Lower leg skin (tissue), 3 donors: ENCODE data around the gene ROPN1B.
"Not testable (repeated sequence)": the region's sequence is repeated elsewhere in the genome, so short reads cannot be mapped to it uniquely, and the experiment has no call there.

ENCODE experiments used
- POLR2A ChIP-seq, 2 donors: fragments of 450-650 bp; IDR thresholded peaks; one replicate each; pipeline ENCODE4 v1.6.1; 2016 to 2017; ENCODE audit warnings: antibody characterized with exemption in 2 of 2, mild to moderate bottlenecking in 1 of 2, moderate library complexity in 1 of 2
- TF ChIP-seq, protein P1 (sequence below), 3 donors: fragments of 450-650 bp; IDR thresholded peaks; one replicate each; pipeline ENCODE4 v1.5.1; 2016; ENCODE audit warnings: antibody characterized with exemption in 3 of 3, mild to moderate bottlenecking in 3 of 3, moderate library complexity in 2 of 3

DNA sequence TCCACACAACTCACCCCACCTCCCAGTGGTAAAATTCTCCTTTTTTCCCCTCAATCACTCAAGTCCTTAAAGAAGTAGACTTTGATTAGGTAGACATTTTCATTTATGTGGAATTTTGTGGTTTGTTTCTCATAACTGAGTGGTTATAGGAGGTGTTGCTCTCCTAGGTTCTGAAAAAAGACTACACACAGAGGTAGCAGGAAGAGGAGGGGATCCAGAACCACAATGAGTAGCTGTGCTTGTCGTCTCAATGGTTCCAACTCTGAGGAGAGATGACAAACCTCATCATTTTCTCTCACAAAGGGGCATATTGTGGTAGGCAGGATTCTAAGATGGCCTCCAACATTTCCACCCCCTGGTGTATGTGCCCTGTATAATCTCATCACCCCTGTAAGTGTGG lies 5.1 kb upstream of the ROPN1B start:
- TF ChIP-seq, protein P1, sequence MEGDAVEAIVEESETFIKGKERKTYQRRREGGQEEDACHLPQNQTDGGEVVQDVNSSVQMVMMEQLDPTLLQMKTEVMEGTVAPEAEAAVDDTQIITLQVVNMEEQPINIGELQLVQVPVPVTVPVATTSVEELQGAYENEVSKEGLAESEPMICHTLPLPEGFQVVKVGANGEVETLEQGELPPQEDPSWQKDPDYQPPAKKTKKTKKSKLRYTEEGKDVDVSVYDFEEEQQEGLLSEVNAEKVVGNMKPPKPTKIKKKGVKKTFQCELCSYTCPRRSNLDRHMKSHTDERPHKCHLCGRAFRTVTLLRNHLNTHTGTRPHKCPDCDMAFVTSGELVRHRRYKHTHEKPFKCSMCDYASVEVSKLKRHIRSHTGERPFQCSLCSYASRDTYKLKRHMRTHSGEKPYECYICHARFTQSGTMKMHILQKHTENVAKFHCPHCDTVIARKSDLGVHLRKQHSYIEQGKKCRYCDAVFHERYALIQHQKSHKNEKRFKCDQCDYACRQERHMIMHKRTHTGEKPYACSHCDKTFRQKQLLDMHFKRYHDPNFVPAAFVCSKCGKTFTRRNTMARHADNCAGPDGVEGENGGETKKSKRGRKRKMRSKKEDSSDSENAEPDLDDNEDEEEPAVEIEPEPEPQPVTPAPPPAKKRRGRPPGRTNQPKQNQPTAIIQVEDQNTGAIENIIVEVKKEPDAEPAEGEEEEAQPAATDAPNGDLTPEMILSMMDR (IDR thresholded peaks at IDR 0.05): not testable (repeated sequence)
- TF ChIP-seq POLR2A (IDR thresholded peaks at IDR 0.05): not testable (repeated sequence)
